ENCODE measurements around the gene AKR1A1.

GRCh38 chr1:45510036-45510971 is 40.3 kb upstream of the AKR1A1 start:
- TF ChIP-seq, protein P1, sequence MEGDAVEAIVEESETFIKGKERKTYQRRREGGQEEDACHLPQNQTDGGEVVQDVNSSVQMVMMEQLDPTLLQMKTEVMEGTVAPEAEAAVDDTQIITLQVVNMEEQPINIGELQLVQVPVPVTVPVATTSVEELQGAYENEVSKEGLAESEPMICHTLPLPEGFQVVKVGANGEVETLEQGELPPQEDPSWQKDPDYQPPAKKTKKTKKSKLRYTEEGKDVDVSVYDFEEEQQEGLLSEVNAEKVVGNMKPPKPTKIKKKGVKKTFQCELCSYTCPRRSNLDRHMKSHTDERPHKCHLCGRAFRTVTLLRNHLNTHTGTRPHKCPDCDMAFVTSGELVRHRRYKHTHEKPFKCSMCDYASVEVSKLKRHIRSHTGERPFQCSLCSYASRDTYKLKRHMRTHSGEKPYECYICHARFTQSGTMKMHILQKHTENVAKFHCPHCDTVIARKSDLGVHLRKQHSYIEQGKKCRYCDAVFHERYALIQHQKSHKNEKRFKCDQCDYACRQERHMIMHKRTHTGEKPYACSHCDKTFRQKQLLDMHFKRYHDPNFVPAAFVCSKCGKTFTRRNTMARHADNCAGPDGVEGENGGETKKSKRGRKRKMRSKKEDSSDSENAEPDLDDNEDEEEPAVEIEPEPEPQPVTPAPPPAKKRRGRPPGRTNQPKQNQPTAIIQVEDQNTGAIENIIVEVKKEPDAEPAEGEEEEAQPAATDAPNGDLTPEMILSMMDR (IDR thresholded peaks at IDR 0.05; ENCODE audit: insufficient read depth, low read length, poor library complexity, severe bottlenecking): no peak
- no peak for TF ChIP-seq EZH2phosphoT487 (conservative IDR thresholded peaks at IDR 0.05; ENCODE audit: low read length)

Data from SU-DHL-6 (cell line).